GM21526 (cell line): ENCODE results near the gene PDZD4.
A peak's percentile ranks its signal among the peaks of the same experiment; 100 is the strongest.

Experiments
- ATAC-seq: cut with Tn5 transposase; IDR thresholded peaks from one replicate; pipeline ENCODE4 v1.9.1; 2021; ENCODE audit warnings: moderate library complexity; ENCODE audit not compliant: unreplicated experiment, low FRiP score

PDZD4 gene, protein sequence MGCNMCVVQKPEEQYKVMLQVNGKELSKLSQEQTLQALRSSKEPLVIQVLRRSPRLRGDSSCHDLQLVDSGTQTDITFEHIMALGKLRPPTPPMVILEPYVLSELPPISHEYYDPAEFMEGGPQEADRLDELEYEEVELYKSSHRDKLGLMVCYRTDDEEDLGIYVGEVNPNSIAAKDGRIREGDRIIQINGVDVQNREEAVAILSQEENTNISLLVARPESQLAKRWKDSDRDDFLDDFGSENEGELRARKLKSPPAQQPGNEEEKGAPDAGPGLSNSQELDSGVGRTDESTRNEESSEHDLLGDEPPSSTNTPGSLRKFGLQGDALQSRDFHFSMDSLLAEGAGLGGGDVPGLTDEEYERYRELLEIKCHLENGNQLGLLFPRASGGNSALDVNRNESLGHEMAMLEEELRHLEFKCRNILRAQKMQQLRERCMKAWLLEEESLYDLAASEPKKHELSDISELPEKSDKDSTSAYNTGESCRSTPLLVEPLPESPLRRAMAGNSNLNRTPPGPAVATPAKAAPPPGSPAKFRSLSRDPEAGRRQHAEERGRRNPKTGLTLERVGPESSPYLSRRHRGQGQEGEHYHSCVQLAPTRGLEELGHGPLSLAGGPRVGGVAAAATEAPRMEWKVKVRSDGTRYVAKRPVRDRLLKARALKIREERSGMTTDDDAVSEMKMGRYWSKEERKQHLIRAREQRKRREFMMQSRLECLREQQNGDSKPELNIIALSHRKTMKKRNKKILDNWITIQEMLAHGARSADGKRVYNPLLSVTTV

DNA sequence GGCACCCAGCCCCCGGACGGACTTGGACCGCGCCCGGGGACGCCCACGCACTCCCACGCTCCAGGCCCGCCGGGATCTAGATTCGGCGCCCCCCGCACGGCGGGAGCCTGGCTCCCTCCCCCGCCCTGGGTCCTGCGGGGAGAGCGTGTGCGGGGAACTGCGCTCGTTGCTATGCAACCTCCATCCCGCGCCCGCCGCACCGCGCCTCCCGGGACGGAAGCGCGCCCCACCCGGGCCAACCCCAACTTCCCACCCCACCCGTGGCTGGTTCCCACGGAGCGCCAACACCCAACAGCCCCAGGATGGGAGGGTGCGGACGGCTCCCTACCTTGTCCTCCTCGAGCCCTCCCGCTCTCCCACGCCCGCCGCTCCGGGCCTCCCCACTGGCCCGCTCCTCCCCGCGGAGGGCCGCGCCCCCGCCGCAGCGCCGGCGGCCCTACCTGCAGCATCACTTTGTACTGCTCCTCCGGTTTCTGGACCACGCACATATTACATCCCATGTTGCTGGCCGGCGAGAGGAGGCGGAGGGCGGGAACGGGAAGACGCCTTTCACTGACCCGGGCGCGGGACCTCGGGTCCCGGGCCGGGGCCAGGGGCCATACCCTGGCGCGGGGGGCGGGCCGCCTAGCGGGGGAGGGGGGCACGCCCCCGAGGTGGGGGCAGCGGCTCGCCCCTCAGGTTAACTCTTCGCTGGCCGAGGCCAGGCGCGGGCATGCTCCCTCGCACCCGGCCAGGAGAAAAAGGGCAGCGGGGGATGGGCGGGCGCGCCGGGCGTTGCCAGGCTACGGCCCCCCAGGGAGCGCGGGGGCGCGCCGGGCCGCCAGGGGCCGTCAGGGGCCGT lies at the start of gene PDZD4:
TSS of gene PDZD4 (minus strand) at position 746 of the 841 bp plus-strand sequence. CDS start at position 500, 246 bp downstream.
- no peak for ATAC-seq

DNA sequence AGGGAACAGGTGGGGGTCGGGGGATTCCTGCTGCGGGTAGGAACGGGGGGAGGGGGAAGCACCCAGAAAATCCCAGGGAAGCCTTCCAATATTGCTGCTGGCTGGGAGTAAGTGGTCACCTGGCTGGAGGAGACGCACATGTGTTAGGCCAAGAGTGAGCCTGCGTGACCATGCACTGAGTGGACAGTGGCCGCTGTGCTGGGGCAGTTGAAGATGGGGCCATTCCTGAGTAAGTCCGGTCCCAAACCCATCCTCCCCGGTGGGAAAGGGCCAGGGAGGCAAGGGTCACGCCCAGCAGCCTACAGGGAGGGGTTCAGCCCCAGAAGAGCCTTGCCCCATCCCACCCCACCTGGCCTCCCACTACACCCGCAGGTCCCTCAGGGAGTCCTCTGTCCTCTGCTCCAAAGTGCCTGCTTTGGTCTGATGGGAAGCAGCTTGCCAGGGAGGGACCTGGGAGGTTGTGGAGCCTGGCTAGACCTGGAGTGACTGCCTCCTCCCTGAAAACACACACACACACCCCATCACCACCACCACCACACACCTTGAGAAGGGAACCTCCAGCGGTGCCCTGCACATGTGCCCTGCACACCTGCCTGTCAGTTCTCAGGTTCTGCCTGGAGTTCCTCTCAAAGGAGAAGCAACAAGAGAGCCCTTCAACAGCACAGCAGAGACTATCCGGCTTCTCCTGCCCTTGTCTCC lies 49.5 kb upstream of the PDZD4 start:
- no peak for ATAC-seq

DNA sequence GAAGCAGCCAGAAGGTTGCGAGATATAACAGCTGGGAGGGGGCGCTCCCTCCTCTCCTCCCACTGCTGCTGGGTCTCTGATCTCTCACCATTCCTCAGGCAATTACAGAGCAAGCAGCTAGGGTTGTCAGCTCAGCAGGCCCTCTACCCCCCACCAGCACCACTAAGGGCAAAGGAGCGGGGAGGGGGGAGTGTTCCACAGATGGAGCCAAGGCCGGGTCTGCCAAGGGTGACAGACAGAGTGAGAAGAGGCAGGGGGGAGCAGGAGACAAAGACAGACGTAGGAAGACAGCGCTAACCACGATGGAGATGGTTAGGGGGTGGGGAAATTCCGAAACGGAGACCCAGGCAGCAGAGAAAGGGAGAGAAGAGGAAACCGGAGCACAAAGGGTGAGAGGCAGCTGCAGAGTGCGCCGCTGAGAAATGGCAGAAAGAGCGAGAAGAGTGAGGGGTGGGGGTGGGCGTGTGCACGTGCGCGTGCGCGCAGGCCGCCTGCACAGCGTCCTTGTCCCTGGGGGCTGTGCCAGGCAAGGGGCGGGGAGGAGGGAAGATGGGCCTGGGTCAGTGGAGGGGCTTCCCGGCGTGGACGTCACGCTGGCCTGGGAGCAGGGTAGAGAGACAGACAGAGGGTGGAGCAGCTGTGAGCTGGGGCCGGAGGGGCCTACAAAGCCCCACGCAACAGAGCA lies 48.8 kb upstream of the PDZD4 start:
- ATAC-seq: no peak

DNA sequence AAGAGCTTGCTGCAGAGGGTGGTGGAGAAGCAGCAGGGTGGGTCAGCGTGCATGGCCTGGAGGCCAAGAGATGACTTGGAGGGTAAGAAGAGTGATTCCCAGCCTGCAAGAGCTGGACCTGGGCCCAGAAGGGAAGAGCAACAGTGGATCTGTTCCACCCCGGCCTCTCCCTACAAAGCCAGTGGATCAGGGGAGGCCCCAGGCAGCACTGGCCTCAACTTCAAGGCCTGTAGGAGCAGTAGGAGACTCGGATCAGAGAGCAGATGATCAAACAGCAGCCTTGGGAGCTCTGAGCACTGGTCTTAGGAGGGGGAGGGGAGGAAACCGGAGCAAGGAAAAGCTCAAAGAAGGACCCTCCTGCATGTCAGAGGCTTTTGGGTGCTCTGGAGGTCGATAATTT lies 48.0 kb upstream of the PDZD4 start:
- ATAC-seq: no peak

DNA sequence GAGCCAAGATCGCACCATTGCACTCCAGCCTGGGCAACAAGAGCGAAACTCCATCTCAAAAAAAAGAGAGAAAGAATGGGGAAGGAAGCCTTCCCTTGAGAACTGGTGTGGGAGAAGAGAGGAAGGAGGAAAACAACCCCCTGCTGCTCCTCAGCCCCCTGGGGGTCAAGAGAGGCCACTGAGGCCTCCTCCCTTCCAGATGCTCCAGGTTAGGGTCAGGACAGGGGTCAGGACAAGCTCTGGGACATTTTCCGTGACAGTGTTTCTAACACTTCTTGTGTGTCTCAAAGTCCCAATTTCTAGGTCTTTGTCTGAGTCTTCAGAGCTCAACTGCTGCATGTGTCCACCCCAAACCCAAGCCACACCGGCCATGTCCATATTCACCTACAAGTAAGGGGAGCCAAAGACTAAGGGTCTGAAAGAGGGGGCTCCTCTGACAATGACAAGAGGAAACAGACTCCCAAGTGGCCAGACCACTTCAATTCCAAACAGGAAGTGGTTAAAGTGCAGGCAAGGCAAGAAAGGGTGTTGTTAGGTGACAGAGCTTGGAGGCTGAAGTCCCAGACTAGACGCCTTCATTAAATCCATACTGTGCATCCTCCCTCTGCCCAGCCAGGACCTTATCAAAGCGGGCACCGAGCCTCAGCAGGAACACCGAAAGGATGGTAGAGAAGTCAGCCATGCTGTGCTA lies 47.4 kb upstream of the PDZD4 start:
- no peak for ATAC-seq

DNA sequence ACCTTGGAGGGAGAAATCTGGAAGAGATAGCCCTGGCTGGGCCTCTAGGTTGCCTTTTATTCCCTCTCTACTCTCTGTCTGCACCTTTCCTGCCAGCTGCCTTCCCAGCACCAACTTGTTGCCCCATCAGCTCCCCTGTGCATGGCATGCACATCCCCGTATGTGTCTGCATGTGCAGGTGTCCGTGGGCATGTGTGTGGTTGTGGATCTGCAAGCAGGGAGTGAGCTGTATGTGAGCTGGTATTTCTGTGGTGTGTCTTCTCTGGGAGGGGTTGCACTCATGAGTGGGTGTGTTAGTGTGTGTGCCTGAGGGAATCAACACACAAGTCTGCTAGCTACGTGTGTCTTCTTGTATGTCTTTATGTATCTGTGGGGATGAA lies 45.8 kb upstream of the PDZD4 start:
- no peak for ATAC-seq

DNA sequence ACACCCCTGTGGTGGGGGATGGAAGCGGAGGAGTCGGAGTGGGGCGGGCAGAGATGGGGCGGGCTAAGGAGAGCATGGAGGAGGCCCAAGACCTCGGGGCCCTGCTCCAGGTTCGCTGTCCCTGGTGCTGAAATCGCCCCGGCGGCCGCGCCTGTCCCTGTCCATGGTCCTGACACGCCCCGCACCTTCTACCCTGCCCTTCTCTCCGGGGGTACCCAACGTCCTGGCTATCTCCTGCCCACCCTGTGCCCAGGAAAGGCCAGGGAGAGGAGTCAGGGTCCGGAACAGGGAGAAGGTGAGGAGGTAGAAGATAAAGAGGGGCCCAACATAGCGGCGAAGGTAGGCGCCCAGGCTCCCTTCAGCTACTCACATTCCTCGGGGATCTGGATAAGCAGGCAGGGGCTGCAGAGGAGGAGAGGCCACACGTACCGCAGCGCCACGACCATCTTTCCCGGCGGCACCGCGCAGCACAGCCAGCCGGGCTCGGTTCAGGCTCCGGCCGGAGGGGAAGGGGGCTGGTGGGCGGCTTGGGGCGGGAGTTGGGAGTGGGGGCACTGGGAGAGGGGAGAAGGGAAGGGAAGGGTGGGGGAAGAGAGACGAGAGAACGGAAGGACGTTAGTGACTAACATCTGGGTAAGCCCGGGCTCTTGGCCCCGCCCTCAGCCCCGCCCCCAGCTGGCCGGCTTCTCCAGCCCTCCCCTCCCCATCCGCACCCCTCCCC lies 45.2 kb upstream of the PDZD4 start:
- peak; percentile 48 for ATAC-seq

DNA sequence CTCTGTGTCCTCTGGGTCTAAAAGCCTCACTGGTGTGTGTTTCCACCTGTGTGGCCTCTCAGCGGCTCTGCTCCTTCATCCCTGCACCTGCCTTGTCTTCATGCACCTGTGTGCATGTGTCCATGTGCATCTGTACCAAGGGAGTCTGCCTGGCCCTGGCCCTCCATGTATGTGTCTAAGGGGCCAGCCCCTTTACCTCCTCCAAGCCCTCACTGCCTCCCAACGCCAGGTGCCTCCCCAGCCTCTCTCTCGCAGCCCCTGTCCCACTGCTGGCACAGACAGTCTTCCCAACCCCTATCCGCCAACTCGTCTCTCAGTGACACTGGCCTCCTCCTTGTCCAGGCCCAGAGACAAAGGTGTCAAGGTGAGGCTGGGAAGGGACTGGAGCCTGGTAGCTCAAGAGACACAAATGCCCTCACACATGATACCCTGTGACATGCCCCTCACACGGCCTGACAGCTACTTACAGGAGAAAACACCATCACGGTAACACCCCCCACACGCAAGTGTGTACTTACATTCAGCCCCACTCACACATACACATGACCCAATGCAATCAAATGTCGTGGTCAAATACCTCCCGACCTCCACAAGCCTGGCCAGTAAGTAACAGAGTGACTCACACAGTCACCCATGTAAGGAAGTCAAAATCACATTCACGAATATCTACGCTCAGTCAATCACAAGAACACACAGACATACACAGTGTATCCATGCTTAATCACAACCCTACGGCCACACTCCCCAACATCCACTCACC lies 44.2 kb upstream of the PDZD4 start:
- no peak for ATAC-seq

DNA sequence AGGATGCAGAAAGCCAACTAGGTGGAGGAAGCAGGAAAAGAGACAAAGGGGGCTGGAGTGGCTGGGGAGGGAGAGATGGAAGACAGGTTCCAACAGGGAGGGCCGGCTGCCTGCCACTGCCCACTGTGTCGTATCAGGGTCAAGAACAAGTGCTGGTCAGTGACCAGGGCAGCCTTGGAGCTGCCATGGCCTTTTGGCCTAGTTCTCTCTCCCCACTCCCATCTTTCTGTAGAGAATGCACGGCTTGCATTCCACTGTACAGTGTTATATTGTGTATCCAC lies 43.7 kb upstream of the PDZD4 start:
- no peak for ATAC-seq

DNA sequence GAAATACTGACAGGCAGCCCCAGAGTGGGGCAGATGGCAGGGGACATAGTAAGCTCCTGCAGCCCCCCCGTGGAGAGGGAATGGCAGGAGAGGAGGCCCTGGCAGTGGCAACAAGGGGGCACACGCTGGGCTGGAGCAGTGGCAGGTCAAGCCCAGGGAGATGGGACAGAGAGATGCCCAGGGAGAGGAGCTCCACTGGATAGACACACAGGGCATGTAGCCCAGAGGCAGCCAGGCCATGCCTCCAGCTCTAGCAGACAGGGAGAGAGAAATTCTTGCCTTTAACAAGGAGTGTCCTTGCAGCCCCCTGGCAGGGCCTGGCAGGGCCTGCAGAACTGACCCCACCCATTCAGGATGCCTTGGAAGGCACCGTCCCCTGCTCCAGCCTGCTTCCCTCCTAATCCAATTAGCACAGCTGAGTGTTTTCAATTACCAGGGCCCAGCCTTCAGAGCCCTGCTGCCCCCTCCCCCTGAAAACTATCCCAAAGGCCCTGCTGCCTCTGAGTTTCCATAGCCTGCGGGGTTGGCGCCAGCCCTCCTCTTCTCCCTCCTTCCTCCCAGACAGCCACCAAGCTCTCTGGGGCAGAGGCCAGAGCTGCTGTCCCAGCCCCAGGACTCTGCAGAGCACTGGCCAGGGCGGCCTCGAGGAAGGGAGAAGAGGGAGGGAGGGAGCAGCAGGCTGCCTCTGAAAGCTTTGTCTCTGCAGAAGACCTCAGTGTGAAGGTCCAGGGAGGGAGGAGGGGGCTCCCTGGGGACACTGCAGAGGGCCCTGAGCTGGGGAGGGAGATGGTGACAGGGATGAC lies 43.1 kb upstream of the PDZD4 start:
- no peak for ATAC-seq

DNA sequence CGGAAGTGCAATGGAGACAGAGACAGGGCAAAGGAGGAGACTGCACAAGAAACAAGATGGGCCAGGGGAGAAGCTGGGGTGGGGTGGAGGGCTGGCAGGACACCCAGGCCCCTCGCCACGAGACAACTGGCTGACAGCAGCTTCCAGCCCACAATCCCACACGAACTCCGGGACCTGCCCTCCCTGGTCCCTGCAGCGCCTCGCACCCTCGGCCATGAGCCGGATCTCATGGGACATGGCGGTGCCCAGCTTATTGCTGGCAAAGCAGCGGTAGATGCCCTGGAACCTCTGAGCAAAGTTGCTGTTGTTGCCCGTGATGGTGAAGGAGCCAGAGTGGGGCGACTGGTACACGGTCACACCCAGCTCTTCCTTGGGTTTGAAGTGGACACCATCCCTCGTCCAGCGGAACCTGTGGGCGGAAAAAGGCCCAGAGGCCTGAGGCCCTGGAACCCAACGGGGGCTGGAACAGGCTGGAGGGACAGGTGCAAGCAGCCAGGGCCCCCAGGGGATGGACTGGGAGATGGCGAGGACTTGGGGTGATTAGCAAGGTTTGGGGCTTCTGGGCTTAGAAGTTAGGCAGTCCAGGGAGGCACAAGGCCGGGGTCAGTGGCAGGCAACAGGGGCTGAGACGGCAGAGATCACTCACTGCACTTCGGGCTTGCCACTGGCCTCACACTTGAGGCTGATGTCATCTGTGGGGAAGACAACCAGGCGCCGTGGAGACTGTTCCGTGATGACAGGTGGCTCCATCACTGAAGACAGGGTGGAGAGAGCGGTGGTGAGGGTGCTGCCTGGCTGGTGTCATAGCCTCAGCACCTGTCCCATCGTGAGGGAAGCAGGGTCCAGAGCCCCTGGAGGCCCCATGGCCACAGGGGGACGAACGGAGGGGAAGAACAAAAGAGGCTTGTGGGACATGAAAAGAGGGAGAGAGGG lies 41.9 kb upstream of the PDZD4 start:
- no peak for ATAC-seq

DNA sequence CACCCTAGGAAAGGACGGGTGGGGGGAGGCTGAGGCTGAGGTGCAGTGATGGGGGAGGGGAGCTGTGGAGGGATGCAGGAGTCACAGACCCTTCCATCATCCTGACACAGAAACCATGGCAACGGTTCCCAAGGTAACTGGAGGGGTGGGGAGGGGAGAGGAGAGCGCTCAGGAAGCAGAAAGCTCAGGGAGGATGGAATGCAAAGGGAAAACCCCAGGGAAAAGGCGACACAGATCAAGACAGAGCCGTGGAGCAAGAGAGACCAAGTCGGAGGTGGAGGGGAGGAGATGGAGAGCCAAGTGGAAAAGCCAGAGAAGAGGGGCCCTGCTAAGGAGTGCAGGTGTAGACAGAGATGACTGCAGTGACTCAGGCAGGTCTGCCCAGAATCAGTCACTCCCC lies 41.1 kb upstream of the PDZD4 start:
- ATAC-seq: no peak

DNA sequence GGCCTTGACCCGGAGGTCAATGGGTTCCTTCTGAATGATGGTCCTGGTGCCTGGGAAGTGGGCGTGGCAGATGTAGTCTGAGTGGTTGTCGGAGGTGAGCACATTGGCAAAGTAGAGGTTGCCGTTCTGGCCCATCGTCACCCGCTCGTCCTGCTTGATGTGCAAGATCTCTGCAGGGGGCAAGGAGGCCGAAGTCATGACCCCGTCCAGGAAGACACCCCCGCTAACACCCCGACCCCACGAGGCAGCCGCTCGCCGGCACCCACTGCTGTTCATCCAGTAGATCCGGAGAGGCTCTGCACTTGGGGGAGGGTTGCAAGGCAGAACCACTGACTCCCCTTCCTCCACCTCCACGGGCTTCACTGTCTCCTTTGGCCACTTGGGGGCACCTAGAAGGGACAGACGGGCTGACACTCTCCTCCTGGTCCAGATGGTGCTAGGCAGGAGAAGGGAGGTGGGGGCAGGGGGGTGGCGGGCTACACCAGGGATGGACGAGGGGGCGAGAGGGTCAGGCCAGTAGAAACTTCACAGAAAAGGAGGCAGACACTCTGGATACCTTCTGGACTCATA lies 40.5 kb upstream of the PDZD4 start:
- ATAC-seq: no peak

DNA sequence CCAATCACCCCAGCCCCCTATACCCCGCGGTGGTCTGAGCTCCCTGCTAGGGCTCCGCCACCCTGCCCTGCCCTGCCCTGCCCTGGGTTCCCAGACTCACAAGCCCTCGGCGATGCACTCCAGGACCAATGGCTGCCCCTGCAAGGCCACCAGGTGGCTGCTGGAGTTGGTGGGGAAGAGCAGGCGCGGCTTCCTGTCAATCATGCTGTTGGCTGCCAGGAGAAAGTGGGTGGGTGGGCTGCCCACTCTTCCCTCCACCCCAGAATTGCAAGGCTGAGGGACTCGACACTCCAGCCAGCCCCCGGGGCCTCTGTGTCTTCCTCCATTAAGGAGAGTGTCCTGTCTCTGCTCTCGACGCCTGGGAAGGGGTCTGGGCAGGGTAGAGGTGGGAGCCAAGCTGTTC lies 39.9 kb upstream of the PDZD4 start:
- no peak for ATAC-seq

DNA sequence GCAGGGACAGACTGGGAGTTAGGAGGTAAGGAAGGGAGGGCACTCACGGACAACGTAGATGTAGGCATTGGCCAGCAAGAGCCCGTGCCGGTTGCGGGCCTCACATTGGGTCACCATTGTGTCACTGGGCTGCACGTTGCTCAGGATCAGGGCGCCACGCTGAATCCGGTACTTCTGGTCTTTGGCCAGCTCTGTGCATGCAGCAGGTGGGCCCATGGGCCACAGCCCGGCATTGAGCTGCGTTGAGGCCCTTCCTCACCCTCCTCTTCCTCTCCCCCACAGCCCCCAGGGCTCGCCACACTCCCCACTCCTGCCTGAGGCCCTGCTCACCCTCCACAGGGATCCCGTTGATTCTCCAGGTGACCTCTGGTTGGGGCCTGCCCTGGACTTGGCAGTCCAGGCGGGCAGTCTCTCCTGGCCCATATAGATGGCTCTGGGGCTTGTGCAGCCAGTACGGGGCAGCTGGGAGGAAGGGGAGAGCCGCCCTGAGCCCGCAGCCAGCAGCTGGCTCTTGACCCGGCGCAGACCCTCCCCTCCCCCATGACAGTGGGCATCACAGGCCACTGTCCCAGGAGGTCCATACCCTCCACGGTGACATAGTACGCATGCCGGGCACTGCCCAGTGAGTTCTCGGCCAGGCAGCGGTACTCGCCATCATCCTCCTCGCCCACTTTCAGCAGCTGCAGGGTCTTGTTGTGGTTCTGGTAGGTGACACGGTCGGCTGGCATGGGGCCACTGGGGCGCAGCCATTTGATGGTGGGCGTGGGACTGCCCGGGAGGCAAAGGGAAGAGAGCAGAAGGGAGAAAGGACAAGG lies 39.3 kb upstream of the PDZD4 start:
- no peak for ATAC-seq
